SW480 (cell line): ENCODE results near the gene SECTM1.

Experiments
- DNase-seq: peaks from one replicate; pipeline ENCODE4 v3.0.0-alpha.2; 2016; ENCODE audit warnings: low spot score

The SECTM1 gene

DNA sequence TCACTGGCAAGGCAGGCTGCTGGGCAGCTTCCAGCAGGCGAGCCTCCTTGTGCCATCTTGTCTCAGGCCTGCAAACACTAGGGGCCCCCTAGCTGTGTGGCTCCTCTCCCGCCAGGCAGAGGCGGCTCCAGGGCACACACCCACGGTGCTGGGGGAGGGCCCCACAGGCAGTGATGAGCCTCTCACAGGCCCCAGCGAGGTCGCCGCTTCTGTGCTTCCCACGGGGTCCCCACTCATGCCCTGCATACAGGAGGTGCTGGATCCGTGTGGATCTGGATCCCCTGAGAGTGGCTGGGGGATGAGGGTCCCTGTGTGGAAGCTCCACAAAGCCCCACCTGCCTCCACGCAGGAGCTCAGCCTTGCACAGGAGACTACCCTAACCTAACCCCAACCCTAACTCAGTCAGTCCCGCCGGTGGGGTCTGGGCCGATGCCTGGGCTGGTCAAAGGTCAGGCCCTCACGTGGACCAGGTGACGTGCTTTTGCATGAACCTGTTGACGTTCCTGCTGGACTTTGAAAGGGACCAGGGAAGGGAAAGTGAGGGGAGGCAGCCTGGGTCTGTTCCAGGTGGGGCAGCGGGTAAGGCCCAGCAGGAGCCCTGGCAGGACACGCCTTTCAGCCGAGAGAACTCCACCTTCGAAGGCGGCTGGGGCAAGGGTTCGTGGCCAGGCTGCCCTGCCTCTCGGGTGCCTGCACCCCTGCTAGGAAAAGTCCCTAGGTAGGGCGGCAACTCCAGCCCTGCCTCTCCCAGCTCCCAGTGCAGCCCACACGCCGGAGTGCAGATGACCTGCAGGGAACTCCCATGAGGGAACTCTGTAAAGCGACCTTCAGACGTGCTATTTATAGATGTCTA lies 5.2 kb downstream of the SECTM1 start:
- DNase-seq, result no peak

DNA sequence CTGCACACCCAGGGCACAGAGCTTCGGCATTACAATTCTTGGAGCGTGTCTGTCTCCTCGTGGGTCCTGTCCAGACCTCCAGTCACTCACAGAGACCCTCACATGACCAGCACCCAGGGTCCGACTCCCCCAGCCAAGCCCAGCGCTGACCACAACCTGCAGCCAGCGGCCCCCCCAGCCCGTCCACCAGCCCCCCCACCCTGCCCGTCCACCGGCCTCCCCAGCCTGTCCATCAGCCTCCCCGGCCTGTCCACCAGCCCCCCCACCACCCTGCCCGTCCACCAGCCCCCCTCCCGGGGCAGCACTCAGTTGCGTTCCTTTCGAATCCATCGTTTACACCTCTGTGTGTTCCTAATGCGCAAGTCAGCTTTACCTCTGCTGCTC lies 5.8 kb downstream of the SECTM1 start:
- DNase-seq, result no peak

DNA sequence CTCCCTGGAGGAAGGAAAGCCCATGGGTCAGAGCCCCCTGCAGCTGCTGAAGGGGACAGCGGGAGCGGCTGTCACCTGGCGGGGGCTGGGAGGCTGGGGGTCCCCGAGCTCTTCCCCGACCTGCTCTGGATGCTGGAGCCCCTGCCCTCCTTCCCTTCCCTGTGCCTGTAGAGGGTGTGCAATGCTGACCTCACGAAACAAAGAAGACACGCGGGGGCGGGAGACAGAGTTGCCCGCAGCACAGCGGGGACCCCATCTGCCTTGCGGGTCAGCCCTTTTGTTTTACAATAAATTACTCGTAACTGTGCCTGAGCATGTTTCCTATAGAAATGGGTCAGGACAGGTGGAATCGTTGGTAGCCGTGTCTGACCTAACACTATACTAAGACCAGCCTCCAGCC lies 6.3 kb downstream of the SECTM1 start:
- no peak for DNase-seq

DNA sequence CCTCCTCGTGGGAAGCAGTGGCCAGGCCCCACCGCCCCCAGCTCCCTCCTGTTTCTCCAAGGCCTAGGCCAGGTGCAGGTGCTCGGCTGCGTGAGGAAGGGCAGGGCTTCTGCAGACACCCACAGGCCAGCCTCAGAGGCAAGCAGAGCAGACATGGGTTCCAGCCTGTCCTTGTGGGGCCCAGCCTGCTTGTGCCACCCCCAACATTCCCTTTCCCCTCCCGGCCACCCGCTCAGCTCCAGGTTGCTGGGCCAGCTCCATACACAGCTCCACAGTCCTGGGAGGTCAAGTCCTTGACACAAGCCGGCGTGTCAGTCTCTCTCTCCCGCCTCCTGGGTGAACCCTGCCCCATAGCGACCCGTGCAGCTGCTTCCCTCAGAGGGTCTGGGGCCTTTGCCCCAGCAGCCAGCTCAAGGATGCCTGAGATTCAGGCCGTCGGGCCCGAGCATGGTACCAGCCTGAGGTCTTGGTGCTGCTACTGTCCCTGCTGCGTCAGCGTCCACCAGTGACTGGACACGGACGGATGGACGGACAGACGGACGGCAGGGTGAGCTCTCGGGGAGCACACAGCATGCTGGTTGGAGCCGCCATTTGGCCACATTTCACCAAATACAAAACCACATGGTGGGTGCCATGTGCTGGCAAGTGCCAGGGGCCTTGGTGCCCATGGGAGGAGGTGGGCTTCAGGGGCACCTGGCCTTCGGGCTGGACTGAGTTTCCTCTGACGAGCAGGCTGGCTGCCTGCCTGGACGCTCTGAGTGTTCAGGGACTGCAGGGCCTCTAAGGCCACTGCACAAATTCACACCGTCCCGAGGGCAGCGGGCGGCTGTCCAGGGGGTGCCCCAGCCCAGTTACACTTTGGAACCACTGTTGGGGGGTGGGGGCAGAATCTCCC lies 8.0 kb downstream of the SECTM1 start:
- DNase-seq, result no peak

DNA sequence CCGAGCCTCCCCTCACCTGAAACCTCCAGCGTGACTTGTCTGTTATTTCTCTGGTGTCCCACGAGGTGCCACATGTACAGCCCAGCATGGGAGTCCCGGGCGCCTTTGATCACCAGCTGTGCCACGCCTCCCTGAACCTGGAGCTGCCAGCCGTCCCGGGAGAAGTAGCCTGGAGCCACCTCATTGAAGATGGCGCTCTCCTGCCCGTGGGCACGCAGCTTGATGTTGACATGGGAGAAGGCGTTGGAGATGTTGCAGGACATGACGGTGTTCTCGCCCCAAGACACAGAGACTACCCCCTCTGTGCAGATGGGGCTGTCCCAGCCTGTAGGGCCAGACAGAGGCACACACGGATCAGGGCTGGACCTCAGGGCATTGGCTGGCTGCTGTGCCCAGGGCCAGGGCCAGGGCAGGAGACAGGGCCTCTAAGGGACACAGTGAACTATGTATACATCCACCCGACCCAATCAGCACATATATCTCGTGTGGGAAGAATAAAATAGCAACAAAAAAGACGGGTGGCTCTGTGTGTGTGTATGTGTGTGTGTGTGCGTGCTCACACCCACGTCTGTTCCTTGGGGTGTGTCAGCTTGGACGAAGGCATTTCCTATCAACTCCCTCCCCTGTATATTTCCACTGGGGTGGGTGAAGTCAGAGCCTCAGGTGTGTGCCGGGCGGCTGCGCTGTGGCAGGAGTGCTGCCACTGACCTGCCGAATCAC lies 8.8 kb downstream of the SECTM1 start:
- DNase-seq, result peak; percentile 83

DNA sequence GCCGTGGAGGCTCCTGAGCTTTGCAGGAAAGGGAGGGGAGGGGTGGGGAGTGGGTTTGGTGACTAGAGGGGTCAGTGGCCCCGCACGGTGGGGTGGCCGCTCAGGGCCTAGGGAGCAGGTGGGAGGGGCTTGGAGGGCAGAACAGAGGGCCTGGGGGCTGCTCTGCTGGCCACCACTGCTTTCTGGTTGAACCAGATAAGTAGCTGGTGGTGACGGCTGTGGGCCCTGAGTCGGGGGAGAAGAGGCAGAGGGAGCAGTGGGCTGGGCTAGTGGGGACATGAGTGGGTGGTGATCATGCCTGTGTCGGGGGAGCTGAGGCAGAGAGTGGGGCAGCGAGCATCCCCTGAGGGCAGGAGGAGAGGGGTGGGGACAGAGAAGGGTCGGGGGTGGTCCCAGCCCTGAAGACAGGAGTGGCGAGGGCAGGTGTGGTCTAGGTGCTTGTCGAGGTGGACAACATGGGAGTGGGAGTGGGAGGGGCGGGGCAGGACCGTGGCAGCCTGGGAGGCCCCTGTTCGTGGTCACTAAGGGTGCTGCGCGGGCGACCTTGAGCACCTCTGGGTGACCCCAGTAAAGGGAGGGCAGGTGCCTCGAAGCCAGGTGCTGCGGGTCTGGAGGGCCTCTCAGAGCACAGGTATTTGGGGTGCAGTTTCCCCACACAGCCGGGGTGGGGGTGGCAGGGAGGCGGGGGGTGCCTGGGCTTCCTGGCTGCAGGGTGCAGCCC lies 9.9 kb downstream of the SECTM1 start:
- DNase-seq, result no peak

DNA sequence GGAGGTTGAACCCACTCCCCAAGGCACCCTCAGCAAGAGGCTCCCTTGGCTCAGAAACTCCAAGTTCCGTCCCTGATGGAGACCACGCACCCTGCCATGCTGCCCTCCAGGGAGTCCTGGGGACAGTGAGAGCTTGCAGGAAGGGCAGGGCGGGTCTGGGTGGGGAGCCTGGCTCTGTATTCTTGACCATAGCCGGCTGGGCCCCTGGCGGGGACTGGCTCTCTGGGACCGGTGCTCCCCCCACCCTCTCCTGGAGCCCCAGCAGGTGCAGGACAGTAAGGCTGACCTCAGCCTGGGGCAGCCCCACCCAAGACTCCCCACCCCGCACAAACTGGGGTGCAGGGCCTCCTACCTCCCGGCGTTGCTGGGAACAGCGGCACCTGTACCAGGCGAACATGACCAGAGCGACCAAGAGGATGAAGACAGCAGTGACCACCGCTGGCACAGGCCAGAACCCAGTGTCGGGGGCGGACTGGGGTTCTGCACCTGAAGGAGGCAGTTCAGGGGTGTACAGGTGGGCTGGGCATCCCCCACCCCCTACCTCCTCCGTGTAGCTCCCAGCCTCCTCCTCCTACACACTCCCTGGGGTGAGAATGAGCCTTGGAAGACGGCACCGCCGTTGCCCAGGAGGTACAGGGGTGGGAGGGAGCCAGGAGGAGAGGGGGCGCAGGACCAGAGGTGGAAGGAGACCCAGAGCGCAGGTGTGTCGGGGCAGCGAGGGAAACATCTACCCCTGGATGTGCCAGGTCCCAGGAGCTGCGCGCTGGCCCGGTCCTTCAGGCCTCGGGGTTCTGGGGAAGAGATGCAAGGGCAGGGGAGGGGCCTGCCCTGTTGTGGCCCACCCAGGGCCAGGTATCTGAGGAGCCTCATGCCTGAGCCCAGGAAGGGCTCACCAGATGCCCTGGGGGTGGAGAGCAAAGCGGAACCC lies 10.8 kb downstream of the SECTM1 start:
- DNase-seq, result no peak

DNA sequence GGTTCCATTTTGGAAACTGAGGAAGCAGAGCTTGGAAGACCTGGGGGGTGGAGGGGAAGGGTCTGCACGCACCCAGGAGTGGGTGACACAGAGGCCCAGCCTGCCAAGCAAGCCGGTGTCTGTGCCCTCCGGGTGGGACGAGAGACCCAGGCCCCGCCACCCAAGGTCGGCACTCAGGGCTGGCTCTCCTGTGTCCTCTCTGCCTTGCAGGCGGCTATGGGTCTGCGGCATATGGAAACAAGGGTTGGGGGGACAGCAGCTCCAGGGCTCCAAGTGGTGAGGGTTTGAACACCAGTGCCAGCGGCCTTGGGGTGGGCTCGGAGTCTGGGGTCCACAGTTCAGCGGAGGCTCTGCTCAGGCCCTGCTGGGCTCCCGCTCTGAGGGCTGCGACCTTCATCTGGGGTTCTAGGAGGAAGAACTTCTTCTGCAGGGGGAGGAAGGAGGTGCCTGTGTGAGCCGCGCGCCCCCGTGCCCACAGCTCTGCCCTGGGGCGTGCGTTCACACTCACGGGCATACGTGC lies 11.6 kb downstream of the SECTM1 start:
- DNase-seq, result no peak

DNA sequence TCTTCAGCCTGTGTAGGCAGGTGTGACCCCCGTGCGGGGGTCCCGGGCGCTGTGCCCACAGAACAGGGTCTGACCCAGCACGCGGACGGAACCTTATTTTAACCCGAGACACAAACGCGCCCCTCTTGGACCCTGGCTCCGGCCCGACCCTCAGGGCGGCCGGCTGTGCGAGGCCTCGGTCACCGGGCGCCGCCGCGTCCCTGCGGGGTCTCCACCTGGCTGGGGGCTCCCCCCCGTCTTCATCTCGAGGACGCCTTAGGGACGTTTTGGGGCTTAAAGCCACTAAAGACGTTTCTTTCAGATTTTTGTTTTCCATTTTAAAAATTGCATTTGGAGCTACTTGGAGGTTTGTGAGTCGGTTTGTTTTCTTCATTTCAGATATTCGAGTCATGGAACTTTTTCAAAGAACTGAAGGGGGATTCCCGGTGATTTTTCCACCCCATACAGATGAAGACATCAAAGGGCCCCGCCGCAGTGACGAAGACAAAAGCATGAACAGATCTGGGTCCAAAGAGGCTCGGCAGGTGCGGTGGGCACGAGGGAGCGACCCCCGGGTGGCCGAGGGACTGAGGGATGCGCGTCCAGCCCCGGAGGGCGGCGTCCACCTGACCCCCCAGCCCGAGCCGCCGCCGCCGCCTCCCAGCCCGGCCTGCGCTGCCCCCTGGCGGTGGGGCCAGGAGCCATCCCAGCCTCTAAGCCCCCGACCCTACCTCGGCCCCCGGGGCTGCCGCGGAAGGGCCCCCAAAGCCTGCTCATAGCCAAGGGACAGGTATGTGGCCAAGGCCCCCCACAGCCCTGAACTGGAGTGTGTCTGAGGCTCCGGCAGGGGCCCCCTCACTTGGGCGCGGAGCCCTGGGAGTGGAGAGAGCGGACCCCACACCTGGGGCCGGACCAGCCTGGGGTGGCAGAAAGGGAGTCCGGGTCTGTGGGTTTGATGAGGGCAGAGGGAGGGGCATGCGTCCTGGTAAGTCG lies 12.3 kb downstream of the SECTM1 start:
- DNase-seq, result no peak

DNA sequence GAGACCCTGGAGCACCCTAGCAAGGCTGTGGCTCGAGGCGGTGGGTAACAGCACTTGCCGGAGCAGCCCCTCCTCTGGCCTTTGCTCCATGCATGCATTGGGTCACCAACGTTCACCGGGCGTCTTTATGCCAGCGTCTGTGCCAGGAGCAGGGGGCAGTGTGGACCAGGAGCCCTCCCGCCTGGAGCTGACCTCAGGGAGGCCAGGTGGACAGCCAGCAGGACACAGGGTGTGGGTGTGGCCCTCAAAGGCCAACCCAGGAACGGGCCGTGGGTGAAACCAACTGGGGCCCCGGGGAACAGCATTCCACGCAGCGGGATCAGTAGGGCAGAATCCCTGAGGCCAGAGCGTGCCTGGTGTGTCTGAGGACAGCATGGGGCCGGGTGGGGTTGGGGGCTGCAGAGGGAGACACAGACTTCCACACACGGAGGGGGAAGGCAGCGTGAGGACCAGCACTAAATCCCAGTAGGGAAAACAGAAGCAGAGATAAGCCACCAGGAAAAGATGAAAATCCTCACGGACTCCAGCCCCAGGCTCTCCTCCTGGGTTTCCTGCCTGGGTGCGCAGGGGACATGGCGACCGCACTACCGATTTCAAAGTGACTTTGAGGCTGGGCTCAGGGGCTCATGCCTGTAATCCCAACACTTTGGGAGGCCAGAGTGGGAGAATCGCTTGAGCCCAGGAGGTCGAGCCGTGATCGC lies 13.3 kb downstream of the SECTM1 start:
- no peak for DNase-seq

DNA sequence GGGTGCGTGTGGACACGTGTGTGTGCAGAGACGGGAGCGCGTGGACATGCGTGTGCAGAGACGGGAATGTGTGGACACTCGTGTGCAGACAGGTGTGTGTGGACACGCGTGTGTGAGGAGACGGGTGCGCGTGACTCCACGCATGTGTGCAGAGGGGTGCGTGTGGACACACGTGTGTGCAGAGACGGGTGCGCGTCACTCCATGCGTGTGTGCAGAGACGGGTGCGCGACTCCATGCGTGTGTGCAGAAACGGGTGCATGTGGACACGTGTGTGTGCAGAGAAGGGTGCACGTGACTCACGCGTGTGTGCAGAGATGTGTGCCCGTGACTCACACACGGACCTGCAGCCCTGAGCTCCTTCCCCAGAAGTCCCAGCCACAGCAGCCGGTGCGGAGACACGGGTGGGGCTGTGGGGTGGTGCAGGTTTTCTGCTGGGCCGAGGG lies 13.9 kb downstream of the SECTM1 start:
- no peak for DNase-seq

DNA sequence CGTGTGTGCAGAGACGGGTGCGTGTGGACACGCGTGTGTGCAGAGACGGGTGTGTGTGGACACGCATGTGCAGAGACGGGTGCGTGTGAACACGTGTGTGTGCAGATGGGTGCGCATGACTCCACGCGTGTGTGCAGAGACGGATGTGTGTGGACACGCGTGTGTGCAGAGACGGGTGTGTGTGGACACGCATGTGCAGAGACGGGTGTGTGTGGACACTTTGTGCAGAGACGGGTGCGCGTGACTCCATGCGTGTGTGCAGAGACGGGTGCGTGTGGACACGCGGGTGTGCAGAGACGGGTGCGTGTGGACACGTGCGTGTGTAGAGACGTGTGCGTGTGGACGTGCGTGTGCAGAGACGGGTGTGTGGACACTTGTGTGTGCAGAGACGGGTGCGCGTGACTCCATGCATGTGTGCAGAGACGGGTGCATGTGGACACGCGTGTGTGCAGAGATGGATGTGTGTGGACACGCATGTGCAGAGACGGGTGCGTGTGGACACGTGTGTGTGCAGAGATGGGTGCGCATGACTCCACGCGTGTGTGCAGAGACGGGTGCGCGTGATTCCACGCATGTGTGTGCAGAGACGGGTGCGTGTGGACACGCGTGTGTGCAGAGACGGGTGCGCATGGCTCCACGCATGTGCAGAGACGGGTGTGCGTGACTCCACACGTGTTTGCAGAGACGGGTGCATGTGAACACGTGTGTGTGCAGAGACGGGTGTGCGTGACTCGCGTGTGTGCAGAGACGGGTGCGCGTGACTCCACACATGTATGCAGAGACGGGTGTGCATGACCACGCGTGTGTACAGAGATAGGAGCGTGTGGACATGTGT lies 14.6 kb downstream of the SECTM1 start:
- no peak for DNase-seq

DNA sequence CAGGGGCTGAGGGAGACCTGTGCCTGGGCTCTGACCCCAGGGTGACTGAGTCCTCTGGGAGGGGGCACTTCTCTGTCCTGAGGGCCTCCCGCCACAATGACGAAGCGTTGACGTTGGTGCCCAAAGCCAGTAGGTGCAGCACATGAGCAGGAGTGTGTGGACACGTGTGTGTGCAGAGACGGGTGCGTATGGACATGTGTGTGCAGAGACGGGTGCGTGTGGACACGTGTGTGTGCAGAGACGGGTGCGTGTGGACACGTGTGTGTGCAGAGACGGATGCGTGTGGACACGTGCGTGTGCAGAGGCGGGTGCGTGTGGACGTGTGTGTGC lies 15.4 kb downstream of the SECTM1 start:
- no peak for DNase-seq

DNA sequence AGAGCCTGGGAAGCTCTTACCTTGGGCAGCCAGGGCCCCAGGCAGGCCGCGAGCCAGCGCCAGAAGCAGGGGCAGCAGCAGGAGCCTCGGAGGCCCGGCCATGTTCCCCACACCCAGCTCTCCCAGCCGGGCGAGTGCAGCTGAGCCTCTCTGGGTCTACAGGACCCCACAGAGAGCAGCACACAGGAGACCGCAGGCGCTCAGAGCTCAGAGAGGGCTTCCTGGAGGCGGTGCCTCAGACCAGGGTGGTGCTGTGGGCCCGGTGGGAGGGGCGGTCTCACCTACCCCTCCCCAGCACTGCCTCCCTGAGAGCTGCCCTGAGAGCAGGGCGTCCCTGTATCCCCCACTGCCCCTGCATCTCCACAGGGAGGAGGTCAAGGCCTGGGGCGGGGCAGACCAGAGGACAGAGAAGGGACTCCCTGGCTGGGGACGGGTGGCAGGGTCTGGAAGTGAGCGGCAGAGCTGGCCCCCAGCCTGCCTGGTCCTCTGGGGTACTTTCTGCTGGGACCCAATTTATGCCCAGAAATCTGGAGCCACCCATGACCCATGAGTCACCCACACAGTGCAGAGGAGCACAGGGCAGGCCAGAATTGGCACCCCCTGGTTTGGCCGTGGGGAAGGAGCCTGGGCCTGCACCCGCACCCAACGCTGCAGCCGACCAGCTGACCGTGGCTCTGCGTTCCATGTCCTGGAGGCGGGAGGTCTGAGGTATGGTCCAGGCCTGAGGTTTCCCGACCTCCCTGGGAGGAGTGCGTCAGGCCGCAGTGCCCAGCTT lies 16.0 kb downstream of the SECTM1 start, which contains the start of gene CD7:
Gene CD7, minus strand, starts transcription at position 215 of the 775 bp plus-strand sequence. Its CDS starts 113 bp downstream, at position 102.
- no peak for DNase-seq

DNA sequence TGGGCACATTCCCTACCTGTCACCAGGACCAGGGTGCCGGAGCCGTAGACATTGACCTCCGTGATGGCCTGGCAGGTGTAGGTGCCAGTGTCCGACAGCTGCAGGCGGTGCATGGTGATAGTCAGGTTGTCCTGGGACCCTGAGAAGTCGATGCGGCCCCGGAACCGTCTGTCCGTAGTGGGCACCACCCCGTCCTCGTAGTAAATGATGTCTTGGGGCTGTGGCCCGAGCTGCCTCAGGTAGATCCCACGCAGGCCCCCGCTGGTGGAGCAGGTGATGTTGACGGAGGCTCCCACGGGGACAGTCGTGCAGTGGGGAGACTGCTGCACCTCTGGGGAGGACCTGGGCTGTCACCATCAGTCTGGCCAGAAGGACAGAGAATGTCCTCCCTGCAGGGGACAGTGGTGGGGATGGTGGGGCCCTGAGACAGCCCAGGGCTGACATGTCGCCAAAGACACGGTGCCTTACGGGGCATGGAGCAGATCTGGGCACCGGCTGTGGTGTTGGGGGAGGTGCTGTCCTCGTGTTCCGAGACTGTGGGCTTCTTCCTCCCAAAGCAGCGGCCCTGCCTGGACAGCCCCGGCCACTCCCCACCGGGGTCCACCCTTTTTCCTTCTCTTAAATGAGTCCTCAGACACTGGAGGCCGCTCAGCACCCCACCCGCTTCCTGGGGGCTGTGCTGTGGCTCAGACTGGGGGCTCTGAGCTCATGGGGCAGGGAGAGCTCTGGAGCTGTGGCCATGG lies 16.7 kb downstream of the SECTM1 start:
- DNase-seq, result no peak

DNA sequence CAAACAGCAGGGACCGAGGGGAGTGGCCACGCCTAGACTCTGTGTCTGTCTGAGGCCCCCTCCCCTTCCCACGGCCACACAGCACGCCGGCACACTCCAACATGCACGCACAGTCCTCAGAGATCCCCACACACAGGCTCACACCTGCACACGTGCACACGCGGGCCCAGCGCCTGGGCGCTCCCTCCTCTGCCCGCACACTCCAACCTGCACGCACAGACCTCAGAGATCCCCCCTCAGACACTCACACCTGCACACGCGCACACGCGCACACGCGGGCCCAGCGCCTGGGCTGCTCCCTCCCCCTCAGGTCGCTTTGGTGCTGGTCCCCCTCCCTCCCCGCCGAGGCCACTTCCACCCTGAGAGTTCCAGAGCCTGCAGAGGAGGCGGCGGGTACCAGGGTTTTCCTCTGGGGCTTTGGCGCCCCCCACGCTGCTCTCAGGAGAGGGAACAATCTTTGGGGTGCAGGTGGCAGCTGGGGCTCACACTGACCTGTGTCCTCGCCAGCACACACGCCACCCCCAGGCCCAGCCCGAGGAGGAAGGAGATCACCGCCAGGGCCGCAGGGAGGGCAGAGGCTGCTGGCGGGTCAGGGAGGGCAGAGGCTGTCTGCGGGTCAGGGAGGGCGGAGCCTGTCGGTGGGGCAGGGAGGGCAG lies 17.7 kb downstream of the SECTM1 start:
- DNase-seq, result no peak
